NCI-H1092 (cell line): ENCODE measurements around the gene KCNH6.

Experiments
- DNase-seq: peaks from one replicate; lab custom pipeline; 2025; lab: John Stamatoyannopoulos, UW

The KCNH6 gene

DNA sequence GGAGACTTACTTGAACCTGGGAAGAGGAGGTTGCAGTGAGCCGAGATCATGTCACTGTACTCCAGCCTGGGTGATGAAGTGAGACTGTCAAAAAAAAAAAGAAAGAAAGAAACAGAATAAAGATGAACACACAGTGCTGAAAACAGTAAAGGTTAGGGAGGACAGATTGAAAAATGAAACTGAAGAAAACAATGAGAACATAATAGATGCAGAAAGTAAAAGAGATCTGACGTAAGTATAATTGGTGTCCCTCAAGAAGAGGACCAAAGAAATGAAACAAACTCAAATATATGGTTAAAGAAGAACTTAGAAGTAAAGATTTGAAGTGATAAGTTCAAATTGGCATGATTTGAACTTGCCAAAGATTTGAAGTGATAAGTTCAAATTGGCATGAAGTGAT is 34.3 kb downstream of the KCNH6 start:
- no peak for DNase-seq

DNA sequence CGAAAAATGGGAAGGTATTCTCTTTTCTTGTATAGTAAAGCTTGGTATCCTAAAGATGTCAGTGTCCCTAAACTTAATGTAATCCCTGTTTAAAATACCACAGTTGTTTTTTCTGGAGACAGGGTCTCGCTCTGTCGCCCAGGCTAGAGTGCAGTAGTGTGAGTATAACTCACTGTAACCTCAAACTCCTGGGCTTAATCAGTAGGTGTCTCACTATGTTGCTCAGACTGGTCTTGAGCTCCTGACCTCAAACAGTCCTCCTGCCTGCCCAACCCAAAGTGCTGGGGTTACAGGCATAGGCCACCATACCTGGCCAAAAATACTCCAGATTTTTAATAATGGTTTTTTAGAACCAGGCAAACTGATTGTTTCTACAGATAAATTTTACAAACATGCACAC is 35.3 kb downstream of the KCNH6 start:
- DNase-seq, result no peak

DNA sequence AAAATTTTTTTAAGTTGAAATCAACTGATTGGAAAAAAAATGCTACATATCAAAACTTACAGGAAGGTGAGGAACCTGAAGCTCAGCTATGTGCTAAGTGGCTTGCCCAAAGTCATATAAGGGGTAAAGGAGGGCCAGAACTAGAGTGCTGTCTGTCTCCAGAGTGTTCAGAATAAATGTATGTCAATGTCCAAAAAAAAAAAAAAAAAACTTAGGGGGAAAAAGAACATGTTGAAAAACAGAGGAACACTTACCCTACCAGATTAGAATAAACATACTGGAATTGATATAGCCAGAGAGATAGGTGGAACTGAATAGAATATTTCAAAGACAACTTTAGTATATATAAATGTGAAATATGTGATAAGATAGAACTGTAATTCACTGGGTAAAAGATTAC is 38.7 kb downstream of the KCNH6 start:
- DNase-seq, result no peak

DNA sequence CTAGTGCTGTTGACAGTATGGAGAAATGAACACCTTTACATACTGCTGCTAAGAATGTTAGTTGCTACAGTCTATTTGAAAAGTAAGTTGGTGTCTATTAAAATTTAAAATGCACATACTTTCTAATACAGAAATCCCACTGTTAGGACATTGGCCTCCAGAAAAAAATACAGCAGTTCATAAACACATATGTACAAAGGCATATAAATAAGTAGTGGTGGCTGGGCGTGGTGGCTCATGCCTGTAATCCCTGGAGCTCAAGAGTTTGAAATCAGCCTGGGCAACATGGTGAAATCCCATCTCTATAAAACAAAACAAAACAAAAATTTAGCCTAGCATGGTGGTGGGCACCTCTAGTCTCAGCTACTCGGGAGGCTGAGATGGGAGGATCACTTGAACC is 40.2 kb downstream of the KCNH6 start:
- no peak for DNase-seq

DNA sequence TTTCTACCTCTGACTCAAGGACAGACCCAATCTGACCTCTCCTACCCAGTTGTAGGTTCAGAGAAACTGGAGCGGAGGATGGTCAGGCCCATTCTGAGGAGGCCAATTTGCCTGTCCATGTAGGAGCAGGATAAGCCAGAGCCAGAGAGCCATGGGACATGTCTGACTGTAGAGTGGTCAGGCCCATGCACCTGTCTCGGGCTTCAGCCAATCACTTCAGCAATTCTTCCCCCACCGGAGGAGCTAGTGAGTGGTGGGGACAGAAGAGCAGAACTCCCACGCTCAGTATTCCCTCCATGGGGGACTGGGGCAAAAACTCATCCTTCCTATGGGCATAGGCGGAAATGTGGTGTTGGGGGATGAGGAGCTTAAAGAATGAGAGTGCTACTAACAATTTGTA is 41.4 kb downstream of the KCNH6 start:
- no peak for DNase-seq

DNA sequence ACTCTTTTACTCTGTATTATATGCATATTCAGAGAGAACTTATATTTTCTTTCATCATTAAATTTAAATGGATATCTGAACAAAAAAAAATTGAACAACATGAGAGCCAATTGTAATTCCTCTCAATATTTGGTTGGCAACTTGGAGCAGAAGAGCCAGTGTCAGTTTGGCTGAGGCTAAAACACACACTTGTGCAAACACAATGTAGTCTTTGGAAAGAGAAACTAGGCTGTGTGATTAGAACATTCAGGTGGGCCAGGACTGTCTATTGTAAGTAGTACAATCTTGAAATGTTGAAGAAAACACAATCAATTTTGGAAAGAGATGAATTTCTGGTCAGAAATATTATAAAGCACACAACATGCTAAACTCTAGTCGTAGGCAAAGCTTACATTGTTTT is 44.1 kb downstream of the KCNH6 start:
- no peak for DNase-seq

DNA sequence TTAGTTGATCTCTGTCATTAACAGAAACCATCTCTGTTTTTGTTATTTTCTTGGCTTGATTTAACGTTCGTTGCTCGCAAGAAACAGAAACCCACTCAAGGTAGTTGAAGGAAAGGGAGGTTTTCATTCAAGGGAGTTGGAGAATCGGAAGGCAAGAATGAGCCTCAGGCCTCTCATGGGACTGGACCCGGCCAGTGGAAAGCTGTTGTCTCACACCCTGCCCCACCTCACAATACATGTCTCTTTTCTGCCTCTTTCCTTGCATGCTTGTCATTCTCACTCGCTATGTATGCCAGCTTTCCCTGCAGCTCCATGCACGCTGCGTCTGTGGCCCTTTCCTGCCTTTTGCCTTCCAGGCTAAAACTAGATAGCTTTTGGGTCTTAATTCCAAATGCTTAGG is 45.4 kb downstream of the KCNH6 start:
- no peak for DNase-seq

DNA sequence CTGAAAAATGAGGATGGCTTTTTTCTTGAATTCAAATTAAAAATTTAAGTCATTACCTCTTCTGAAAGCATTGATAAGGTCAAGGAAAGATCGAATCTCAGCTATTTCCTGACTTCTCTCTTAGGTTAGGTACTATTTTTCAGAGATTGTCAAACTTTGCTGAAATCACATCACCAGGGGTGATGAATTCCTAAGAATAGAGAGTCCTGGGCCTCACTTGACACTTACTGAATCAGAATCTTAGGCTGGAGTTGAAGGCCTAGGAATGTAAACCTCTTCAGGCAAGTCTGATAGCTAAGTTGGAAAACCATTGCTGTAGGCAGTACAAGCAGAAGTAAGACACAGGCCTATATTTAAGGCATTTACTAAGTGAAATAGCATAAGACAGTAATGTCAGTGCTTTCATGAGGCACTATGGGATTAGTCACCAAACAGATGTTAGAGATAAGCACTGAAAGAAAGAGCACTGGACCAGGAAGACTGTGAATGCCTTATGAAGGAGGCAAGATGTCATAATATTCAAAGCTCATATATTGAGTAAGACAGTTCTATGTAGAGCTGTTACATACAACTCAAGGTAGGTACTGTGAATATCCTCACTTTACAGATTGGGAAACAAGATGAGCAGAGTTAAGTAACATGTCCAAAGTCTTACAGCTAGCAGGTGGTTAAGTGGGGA is 48.6 kb downstream of the KCNH6 start:
- no peak for DNase-seq

DNA sequence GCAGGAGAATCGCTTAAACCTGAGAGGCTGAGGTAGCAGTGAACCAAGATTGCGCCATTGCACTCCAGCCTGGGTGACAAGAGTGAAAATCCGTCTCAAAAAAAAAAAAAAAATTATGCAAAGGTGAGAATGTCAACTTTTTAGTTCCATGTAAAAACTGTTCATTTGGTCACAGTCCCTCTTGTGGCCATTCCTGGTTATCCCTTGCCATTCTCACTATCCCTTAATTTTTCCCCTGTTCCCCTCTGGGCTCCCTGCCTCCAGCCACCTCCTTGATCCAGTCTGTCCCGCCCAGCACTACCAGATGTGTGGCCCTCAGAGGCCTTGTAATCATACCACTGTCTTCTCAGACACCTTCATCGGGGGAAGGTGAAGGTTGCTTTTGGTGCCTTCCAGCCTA is 50.5 kb downstream of the KCNH6 start:
- no peak for DNase-seq

DNA sequence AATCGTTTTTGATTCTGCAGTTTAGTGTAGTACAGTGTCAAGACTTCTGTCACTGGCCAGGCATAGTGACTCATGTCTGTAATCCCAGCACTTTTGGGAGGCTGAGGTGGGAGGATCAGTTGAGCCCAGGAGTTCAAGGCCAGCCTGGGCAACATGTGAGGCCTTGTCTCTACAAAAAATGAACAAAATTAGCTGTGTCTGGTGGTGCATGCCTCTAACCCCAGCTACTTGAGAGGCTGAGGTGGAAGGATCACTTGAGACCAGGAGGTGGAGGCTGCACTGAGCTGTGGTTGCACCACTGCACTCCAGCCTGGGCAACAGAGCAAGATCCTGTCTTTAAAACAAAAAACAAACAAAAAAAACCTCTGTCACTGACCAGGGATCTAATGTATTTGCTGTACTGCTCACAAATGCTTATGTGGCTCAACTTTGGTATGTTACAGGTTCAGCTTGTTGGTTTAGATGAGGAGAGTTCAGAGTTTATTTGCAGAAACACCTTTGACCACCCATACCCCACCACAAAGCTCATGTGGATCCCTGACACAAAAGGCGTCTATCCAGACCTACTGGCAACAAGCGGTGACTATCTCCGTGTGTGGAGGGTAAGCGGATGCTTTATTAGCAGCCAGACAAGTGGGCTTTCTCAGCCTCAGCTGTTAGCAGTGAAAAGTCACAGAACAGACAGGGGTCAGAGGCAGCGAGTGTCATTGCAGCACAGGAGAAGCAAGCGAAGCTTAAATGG is 55.0 kb downstream of the KCNH6 start:
- no peak for DNase-seq

DNA sequence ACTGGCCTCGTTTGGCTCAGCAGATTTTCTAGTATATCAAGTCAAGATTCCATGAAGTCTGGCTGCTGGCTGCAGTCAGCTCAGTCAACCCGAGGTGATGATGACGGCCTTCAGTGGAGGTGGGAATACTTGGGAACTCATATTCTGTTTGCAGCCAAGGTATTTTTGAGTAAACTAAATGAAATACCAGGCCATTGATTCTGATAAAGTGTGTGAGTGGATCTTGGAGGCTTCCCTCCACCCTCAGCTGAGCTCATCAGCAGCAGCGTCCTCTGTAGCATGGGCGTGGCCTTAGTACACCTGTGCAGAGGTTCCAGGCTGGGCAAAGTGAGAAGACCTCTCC is 55.6 kb downstream of the KCNH6 start:
- DNase-seq, result no peak

DNA sequence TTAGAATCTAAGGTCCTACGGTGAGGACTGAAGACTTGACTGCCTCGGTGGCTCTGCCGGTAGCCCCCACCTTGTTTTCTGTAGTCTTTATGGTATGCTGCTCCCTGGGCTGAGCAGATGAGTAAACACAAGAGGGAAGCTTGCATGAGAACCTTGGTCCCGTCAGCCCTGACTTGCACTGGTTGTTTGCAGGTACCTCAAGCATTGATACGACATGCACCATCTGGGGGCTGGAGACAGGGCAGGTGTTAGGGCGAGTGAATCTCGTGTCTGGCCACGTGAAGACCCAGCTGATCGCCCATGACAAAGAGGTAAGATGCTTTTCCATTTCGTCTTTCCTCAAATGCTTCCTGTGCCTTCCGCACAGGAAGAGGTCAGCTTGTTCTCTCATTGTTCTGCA is 56.5 kb downstream of the KCNH6 start:
- DNase-seq, result no peak

DNA sequence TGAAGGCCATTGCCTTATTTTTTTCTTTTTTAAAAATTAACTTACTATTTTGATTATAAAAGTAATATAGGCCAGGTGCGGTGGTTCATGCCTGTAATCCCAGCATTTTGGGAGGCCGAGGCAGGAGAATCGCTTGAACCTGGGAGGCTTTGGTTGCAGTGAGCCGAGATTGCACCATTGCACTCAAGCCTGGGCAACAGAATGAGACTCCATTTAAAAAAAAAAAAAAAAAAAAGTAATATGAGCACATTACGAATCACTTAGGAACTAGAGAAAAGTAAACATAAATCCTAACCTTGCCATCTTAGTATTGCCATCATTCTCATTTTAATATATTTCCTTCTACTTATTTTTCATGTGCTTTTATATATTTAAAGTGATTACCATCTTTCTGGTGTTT is 64.6 kb downstream of the KCNH6 start:
- no peak for DNase-seq

DNA sequence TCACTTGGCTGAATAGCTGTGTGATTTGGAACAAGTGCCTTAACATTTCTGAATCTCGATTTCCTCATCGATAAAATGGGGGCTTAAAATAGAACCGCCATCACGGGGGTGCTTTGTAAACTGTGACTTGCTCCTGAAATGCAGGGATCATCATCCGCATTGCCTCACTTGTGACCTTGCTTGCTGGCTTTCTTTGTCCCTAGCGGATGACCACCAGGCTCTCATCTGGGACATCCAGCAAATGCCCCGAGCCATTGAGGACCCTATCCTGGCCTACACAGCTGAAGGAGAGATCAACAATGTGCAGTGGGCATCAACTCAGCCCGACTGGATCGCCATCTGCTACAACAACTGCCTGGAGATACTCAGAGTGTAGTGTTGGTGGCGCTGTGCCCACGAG is 65.6 kb downstream of the KCNH6 start:
- DNase-seq, result no peak

DNA sequence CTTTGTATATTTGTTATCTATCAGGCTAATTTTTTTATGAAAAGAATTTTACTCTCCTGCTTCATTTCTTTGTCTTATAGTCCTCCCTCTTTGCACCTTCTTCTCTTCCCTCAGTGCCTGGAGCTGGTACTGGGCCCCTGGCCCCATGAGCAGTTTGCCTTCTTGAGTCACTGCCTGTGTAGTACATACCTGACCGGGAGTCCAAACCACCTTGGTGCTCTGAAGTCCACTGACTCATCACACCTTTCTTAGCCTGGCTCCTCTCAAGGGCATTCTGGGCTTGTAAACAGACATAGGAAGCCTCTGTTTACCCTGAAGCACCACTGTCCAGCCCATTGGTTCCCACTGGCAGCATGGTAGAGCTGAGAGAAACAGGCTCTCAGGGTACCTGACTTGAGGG is 66.5 kb downstream of the KCNH6 start:
- no peak for DNase-seq

DNA sequence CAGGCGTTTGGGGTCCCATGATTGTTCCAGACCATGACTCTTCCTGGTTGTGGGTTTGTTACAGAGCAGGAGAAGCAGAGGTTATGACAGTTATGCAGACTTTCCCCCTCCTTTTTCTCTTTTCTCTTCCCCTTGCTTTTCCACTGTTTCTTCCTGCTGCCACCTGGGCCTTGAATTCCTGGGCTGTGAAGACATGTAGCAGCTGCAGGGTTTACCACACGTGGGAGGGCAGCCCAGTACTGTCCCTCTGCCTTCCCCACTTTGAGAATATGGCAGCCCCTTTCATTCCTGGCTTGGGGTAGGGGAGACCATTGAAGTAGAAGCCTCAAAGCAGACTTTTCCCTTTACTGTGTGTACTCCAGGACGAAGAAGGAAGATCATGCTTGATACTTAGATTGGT is 69.6 kb downstream of the KCNH6 start:
- no peak for DNase-seq

DNA sequence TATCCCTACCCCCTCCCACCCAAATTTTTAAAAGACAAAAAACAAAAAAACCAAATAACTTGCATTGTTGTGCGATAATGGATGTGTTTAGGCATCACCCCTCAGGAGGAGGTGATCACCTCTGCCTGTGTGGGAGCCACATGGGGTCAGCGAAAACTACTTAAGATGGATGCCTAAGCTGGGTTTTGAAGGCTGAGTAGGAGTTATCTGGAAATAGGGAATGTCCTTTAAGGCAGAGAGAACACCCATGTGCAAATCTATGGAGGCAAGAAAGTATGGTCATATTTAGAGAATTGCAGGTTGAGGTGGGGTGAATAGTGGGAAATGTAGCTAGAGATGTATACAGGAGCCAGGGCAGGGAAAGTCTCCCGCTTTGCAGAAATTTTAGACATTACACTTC is 72.0 kb downstream of the KCNH6 start:
- DNase-seq, result no peak
